GM18505 (cell line): ENCODE data around the gene SDHAF2.
"Not testable (repeated sequence)": the region's sequence is repeated elsewhere in the genome, so short reads cannot be mapped to it uniquely, and the experiment has no call there.

Experiments used
- ATAC-seq: cut with Tn5 transposase; IDR thresholded peaks from one replicate; pipeline ENCODE4 v1.9.1; 2021; ENCODE audit not compliant: unreplicated experiment
- POLR2A ChIP-seq: IDR thresholded peaks from 4 replicates; pipeline ENCODE4 v1.6.1; 2011; ENCODE audit warnings: borderline replicate concordance; ENCODE audit not compliant: insufficient read depth, insufficient read length; ENCODE audit errors: extremely low read depth

The SDHAF2 gene

DNA sequence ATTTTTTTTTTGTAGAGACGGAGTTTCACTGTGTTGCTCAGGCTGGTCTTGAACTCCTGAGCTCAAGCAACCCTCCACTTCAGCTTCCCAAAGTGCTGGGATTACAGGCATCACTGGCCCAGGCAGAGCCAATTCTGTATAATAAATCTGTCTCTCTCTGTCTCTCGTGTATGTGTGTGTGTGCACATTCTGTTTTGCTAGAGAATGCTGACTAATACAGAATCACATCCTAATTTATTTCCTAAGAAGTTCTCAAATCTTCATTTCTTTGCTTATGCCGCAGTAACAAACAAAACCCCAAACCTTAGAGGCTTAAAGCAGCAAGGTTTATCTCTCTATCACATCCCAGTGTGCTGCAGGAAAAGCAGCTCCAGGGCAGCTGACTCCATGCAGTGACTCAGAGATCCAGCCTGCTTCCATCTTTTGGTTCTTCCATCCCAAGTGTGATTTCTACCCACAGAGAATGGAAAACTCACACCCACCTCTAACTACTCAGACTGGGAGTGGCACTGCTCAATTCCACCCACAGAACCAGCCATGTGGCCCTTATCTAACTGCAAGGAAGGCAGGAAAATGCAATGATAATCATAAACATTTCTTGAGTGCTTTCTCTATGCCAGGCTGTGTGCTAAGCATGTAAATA, 43.6 kb downstream of the SDHAF2 start:
- no peak for ATAC-seq
- TF ChIP-seq POLR2A = no peak

DNA sequence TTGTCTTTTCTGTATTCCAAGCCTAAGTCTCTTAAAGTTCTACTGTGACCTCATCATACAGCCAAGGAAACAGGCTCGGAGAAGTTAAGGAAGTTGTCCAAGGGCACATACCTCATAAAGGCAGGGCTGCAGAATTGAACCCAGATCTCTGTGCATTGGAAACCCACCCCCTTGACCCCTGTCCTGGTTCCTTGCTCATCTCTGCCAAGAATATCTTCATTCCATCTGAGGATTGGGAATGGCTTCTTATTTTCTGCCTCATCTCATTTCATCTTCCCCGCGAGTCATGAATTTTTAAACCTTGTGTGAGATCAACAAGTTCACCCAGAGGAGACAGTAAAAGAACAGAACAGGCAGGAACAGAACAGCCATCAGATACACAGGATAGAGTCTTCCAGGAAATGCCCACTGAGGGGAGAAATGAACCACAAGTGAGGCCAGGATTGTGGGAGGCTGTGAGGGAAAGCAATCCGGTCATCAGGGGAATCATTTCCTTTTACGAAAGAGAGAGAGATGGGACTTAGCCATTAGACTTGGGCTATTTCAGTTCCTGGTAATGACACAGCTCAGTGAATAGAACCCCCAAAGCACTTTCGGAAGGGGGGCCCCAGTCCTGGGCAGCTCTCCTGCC, 44.2 kb downstream of the SDHAF2 start:
- TF ChIP-seq POLR2A = no peak
- ATAC-seq = no peak

DNA sequence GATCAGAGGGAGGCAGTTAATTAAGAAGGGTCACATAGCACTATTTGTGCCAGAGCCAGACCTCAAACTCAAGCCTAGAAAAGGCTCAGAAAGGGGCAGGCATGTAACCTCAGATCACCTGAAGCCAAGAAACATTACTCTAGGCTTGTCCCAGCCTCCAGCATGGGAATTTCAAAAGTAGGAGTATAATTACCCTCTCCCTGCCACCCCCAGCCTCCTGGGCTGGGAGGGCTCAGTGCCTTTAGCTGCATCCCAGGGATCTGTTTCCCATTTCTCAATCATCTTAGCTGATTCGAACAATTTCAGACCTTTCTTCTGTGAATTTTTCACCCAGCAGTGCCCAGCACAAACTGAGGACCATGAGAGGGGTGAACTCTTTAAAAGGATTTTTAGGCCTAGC, 45.5 kb downstream of the SDHAF2 start:
- TF ChIP-seq POLR2A = no peak
- no peak for ATAC-seq

DNA sequence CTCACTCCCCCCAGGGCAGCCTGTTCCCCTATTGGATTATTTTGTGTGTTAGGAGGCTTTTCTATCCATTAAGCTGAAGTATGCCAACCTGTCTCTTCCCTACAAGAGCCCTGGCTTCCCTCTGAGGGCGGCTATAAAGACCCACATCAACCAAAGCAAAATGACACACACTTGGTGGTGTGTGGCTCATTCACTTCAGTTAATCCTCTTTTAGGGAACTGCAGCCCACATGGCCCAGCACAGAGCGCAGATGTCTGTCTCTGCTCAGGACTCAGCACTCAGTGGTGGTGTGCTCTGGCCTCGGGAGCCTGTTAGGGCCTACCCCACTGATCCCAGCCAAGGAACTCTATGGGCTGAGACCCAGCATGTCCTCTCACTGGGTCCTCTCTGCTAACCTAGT, 46.4 kb downstream of the SDHAF2 start:
- TF ChIP-seq POLR2A = no peak
- ATAC-seq = no peak

- TF ChIP-seq POLR2A = no peak
- ATAC-seq = no peak
Observed at GRCh38 chr11:61477126-61477525, 47.2 kb downstream of the SDHAF2 start.

DNA sequence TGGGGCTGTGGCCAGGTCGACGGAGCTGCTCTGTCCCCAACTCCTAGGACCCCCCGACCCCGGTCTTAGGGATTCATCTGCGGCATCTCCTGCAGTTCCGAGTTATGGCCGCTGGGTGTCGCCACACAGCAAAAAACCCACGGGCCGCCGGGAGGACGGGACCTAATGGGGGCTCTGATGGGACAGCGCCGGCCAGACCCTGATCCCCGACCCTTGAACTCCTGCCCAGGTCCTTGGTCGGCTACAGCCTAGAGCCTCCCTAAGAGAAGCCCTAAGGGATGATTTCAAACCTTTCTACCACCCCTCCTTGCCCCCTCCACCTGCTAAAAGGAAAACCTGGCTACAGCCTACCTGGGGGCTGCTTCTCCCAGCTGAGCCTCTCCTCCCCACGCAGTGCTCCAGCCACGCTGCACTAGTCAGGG, 47.8 kb downstream of the SDHAF2 start:
- no peak for TF ChIP-seq POLR2A
- no peak for ATAC-seq

- not testable (repeated sequence) for ATAC-seq
Observed at GRCh38 chr11:61479360-61480058, 49.6 kb downstream of the SDHAF2 start.

DNA sequence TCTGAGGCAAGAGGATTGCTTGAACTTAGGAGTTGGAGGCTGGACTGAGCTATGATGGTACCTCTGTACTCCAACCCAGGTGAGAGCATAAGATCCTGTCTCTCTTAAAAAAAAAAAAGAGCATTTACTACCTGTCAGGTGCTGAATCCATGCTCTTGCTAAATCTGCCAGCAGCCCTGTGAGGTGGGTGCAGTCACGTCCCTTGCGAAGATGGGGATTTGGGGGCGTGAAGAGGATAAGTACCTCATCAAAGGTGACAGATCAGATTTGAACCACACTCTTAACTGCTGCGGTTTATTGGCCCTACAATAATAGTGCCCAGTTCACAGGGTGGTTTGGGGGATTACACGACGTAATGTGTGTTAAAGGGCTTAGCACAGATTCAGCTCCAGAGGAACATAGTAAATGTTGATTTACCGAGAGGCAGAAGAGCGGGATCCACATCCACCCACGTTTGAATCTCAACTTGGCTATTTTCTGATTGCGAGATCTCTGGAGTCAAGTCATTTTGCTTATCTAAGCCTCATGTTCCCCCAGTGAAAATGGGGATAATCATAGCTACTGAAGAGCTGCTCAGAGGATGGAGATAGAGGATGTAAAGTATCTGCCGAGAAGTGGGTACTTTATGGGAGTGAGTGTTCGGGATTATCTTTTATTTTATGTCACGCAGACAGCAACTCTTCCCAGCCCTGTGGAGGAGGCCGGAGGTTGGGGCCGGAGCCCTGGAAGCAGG, 50.5 kb downstream of the SDHAF2 start:
- no peak for ATAC-seq
- TF ChIP-seq POLR2A = no peak

DNA sequence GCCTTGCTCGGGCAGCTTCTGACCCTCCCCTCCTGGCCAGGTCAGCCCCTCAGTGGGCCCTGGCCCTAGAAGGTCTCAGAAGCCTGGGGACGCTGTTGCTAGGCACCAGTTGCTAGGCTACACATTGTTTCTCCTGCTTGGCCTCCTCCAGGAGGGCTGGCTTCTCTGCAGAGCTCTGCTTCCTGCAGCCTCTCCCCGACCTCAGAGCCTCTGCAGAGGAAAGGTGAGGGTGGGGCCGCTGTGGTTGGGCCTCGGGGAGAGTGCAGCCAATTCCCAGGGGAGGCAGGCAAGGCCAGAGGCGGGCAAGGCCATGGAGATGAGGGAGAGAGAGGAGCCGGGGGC, 51.0 kb downstream of the SDHAF2 start:
- no peak for ATAC-seq
- no peak for TF ChIP-seq POLR2A

DNA sequence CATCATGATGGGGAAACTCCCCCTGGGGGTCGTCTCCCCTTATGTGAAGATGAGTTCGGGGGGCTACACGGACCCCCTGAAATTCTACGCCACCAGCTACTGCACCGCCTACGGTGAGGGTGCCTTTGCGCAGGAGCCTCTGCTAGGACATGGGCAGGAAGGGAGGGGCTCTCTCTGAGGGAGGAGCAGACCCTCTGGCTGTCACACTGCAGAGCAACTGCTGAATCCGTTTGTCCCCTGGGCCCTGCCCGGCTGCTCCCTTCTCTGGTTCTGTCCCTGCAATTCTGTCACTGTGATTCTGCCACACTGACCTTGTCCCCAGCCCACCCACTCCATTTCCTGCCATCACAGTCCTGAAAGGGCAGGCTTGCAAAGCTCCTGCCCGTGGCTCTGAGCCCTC, 51.9 kb downstream of the SDHAF2 start:
- no peak for ATAC-seq
- no peak for TF ChIP-seq POLR2A

- no peak for ATAC-seq
- TF ChIP-seq POLR2A = no peak
Observed at GRCh38 chr11:61482513-61482912, 52.6 kb downstream of the SDHAF2 start.

GRCh38 chr11:61484541-61484940, 54.6 kb downstream of the SDHAF2 start:
- TF ChIP-seq POLR2A = no peak

DNA sequence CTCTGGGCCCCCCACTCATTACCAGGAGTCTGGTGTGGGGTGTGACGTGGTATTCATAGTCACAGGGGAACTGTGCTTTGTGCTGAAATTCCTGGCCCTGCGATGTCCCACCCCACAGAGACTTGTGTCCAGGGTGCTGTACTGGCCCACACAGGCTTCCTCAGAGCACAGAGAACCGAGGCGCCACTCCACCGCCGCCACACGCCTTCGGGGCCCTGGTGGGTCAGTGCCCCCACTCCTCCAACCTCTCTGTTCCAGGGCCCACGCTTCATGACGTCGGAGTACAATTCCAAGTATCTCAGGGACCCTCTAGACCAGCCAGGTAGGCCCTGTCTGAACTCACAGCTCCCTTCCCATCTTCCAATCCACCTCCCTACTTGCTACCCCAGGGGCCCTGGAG, 55.2 kb downstream of the SDHAF2 start:
- ATAC-seq = no peak
- TF ChIP-seq POLR2A = no peak

More at GRCh38 chr11:61484541-61484940, 54.6 kb downstream of the SDHAF2 start:
- no peak for ATAC-seq

- no peak for ATAC-seq
- no peak for TF ChIP-seq POLR2A
Observed at GRCh38 chr11:61486011-61486620, 56.2 kb downstream of the SDHAF2 start.

GRCh38 chr11:61486779-61487178, 56.9 kb downstream of the SDHAF2 start:
- TF ChIP-seq POLR2A = no peak
- ATAC-seq = no peak
